CD4-positive, alpha-beta T cell treated with Interleukin-1 beta for 1 hour (primary cell): ENCODE results near the gene POFUT2.

Experiments
- DNase-seq, 2 donors: peaks; one replicate each; pipeline ENCODE4 v3.0.0-alpha.2; 2020 to 2022

Gene POFUT2

GRCh38 chr21:45246386-45247320, 41.0 kb downstream of the POFUT2 start:
- no peak for DNase-seq

DNA sequence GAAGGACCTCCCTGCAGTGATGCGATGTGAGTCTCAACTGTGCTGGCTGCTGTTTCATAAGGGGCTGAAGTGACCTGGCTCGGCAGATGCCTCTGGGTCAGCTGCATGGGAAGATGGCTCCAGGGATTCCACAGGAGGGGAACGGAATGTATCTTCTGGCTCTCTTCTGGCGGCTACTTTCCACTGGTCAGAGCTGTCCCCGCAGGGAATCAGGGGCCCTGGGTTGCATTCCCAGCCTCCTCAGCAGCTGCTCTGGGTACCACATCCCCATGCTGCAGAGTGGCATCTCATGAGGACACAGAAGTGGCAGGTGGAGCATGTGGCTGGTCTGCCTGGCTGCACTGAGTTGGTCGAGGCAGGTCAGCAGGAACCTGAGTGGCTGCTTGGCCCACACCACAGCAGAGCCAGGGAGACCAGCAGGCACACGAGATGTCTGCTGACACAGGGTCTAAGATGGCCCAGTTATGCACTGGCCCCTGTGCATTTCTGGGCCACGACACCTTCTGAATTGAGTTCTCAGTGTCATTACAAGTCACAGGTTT, 42.8 kb downstream of the POFUT2 start:
- DNase-seq = no peak

DNA sequence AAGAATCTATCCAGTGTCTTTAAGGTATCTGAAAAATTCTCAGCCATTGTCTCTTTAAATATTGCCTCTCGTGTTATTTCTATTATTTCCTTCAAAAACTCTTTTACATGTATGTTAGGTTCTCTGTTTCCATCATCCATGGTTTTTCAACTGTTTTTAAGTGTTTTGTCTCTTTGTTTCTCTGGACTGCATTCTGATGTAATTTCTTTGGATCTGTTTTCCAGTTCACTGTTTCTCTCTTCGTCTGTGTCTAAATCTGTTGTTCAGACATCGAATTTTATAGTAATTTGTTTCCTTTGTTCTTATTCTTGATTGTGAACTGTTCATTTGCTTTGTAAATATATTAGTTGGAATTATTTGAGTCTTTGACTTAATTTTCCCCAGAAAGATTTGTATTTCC, 44.1 kb downstream of the POFUT2 start:
- DNase-seq = no peak

- no peak for DNase-seq
These were observed 46.3 kb downstream of the POFUT2 start for GRCh38 chr21:45241357-45241756.

DNA sequence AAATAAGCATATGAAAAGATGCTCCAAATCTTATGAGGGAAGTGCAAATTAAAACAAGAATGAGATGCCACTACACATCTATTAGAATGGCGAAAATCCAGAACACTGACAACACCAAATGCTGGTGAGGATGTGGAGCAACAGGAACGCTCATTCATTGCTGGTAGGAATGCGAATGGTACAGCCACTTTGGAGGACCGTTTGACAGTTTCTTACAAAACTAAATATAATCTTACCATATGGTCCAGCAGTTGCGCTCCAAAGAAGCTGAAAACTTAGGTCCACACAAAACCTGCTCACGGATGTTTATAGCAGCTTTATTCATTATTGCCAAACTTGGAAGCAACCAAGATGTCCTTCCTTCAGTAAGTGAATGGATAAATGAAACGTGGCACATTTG, 50.3 kb downstream of the POFUT2 start:
- DNase-seq = no peak

DNA sequence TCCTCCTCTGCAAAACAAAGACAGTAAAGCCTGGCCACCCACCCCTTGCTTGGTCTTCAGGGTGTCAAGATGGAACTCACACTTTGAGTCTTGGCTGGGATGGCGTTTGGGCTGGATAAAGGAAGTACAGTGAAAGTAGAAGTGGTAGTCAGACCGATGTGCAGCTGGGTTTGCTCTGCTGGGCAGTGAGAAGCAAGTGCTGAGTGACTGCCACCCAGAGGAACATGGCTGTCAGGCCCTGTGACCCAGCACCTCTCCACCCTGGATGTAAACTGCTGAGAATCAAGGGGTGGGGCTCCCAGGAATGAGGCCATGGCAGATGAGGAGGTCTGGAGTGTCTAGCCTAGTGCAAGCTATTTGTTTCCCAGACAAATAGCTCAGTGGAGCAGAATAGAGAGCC, 51.2 kb downstream of the POFUT2 start:
- DNase-seq = peak in 1 of 2 donors; percentile 20

- no peak for DNase-seq
These were observed 52.2 kb downstream of the POFUT2 start for GRCh38 chr21:45235488-45235887.

DNA sequence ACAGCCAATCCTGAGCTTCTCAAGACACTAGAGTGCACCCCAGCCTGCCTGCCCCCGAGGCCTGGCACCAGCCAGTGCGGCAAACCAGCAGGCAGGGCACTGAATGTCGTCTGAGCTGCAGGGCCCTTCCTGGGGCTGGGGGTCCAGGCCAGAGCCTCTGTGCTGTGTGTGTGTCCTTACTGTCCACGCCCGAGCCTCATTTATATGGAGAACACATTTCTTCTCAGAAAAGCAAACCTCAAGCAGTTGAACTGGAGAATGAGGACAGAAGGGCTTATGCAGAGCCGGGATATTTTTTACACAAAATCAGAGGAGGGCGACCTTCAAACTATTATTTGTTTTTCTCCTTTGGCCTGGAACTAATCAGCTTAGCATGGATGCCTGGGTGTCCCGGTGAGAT, 52.7 kb downstream of the POFUT2 start:
- no peak for DNase-seq

GRCh38 chr21:45234127-45234526, 53.6 kb downstream of the POFUT2 start:
- no peak for DNase-seq

DNA sequence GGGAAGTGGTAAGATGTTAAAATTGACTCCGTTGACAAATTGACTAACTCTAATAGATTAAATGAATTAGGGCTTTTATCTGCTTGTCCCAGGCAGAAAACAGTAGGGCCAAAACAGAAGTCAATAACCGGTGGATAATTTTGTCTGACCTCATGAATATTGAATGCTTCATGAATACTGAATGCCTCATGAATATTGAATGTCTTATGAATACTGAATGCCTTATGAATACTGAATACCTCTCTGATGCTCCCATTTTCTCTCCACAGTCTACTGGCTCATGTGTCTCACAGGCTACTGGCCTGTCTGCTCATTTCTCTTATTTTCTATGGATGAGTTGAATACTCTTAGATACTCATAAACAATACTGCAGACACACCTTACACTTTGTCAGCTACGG, 56.0 kb downstream of the POFUT2 start:
- no peak for DNase-seq

- DNase-seq = no peak
These were observed 58.9 kb downstream of the POFUT2 start for GRCh38 chr21:45228656-45229240.

- DNase-seq = peak; percentile 48 to 68
These were observed 59.5 kb downstream of the POFUT2 start for GRCh38 chr21:45228171-45228641.

DNA sequence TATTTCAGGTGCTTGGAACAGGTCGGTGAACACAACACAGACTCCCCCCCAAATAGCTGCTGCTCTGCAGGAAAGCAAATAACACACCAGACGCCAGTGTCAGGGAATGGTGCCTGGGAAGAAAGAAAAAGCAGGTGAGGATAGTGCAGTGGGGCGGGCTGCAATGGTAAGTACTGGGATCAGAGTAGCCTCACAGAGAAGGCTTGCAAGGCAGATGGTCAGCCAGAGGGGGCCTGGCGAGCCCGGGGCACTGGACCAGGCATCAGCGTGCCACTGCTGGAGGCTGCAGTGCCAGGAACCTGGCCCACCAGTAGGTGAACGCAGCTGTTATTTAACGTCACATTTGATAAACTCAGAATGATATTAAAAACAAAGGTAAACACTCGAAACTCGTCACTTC, 60.0 kb downstream of the POFUT2 start:
- no peak for DNase-seq

GRCh38 chr21:45226540-45227326, 61.0 kb downstream of the POFUT2 start:
- peak; percentile 17 to 45 for DNase-seq

- no peak for DNase-seq
These were observed 61.9 kb downstream of the POFUT2 start for GRCh38 chr21:45225741-45226327.

DNA sequence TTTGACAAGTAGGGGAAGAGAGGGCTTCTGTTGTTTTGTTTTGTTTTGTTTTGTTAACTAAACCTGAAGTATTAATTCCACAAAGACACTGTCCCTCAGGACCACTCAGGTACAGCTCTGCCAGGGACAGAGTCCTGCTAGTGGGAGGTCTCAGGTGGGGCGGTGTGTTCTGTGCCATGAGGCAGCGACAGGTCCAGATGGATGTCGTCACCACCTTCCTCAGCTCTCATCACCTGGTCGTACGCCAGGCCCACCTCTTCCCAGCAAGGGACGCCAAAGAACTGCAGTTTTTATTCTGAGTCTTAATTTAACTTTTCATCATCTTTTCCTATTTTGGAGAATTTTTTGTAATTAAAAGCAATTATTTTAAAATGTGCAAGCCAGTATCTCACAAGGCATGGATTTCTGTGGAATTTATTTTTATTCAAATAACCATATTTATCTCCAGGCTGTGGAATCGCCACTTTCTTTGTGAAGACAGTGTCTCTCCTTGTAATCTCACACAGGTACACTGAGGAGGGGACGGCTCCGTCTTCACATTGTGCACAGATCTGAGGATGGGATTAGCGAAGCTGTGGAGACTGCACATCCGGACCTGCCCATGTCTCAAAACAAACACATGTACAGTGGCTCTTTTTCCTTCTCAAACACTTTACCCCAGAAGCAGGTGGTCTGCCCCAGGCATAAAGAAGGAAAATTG, 62.5 kb downstream of the POFUT2 start:
- no peak for DNase-seq

DNA sequence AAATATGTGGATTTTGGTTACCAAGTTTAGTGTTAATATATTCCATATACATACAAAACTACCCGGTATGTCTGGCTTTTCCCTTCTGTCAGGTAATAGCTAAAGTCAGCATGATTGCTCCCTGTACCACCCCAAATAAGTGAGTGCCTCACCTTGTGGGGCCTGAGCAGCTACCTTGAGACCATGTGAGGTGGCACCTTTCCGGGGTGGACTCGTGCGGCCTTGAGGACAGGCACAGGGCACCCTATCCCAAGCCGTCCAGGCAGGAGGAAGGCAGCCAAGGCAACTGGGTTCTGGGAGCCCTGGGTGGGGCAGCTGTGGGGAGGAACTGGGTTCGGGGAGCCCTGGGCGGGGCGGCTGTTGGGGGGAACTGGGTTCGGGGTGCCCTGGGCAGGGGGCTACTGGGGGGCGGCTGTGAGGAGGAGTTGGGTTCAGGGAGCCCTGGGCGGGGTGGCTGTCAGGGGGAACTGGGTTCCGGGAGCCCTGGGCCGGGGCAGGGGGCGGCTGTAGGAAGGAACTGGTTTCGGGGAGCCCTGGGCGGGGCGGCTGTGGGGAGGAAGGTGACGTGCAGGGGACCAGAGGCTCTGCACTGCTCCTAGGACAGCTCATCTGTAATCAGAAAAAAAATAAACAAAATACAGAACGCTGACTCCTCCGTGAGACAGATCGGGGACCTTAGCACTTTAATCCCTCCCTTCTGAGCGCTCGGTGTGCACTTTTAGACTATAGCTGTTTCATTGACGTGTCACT, 63.3 kb downstream of the POFUT2 start:
- DNase-seq = peak; percentile 69 to 72

DNA sequence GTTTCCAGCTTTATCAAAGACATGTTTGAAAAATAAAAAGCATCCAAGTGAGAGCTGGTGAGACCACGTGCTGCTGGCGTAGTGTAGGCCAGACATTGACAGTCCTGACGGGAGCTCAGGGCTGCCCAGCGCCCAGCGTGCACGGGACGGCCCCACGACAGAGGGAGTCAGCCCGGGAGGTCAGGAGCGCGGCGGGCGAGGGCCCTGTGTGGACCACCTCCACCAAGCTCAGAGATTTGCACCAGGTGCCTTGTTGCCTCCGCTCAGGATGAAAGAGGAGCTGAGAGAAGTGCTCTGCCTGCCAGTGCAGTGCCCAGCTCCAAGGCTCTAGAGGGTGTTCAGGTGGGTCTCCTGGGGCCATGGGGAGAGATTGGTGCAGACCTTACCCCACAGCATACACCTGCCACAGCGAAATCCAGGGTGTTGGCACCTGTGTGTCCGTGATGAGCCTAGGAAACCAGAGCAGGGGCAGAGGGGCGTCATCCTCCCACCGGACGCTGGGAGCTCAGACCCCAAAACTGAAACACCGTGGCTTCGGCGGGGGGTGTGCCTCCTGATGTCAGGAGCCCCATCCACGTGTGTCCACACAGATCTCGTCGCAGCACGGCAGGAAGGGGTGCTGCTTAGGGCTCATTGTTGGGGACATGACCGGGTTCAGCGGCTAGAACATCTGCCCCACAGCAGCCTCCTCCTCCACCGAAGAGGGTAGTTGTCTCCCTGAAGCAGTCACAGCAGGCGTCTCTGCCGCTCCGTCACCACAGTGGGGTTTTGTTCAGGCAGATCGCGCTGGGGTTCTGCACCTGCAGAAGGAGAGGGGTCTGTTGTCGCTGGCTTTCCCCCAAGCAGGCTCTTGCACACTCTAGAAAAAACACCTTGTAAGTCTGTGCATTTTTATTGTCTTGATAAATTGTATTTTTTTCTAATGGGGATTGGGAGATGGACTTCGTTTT, 64.2 kb downstream of the POFUT2 start:
- peak in 1 of 2 donors; percentile 23 for DNase-seq

DNA sequence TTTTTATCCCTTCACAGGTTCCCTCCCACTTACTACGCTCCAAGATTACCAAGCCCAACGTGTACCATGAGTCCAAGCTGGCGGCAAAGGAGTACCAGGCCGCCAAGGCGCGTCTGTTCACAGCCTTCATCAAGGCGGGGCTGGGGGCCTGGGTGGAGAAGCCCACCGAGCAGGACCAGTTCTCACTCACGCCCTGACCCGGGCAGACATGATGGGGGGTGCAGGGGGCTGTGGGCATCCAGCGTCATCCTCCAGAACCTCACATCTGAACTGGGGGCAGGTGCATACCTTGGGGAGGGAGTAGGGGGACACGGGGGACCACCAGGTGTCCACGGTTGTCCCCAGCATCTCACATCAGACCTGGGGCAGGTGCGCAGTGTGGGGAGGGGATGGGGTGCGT, 65.7 kb downstream of the POFUT2 start:
- DNase-seq = no peak
